Vagina (tissue), 2 donors: ENCODE measurements around the gene PCGF2. TPM values are rescaled to one million over a fixed set of nuclear protein-coding genes. Genes with fewer than 3 reads are reported as not detected.

ENCODE experiments used
- DNase-seq, 2 donors: peaks; one replicate each; pipeline ENCODE4 v3.0.0-alpha.2; 2017; ENCODE audit errors: extremely low spot score in 2 of 2
- H3K27ac ChIP-seq: fragments of 200-600 bp; sonication (generic); one replicate; pipeline ENCODE4 v1.5.1; 2019
- H3K27me3 ChIP-seq: fragments of 200-600 bp; sonication (generic); one replicate; pipeline ENCODE4 v1.5.1; 2019
- H3K36me3 ChIP-seq, 2 donors: fragments of 200-600 bp; sonication (generic); one replicate each; pipeline ENCODE4 v1.5.1; 2017 to 2019
- H3K4me1 ChIP-seq: fragments of 200-600 bp; sonication (generic); one replicate; pipeline ENCODE4 v1.5.1; 2019
- H3K4me3 ChIP-seq, 2 donors: fragments of 200-600 bp; sonication (generic); 1 replicate in 1 of 2; 2 replicates in 1 of 2; pipeline ENCODE4 v1.5.1; 2016 to 2019
- H3K9me3 ChIP-seq: fragments of 200-600 bp; sonication (generic); one replicate; pipeline ENCODE4 v1.5.1; 2019
- POLR2A ChIP-seq, 2 donors: fragments of 450-650 bp; IDR thresholded peaks; one replicate each; pipeline ENCODE4 v1.6.1; 2017; ENCODE audit warnings: antibody characterized with exemption in 2 of 2, mild to moderate bottlenecking in 2 of 2, moderate library complexity in 2 of 2
- POLR2AphosphoS5 ChIP-seq, 2 donors: sonication (generic); formaldehyde crosslinking; IDR thresholded peaks; one replicate each; pipeline ENCODE4 v1.9.0; 2017; ENCODE audit warnings: antibody characterized with exemption in 2 of 2, mild to moderate bottlenecking in 2 of 2, low read depth in 1 of 2; ENCODE audit not compliant: insufficient read depth in 1 of 2
- intact Hi-C: fragments of 100-400 bp; cut with DNase I; formaldehyde crosslinking; loops from one replicate; pipeline ENCODE4 v1.15.1; 2023
- total RNA-seq: library from RNA; depleted of rRNA; stranded (reverse); fragments of >200 nt; gene quantifications from one replicate; pipeline ENCODE4 v1.2.3, GENCODE V29; 2016
- TF ChIP-seq, protein P1 (sequence below), 3 experiments: fragments of 450-650 bp in 2 of 3; fragments of 200-600 bp in 1 of 3; sonication (generic) in 1 of 3; IDR thresholded peaks; one replicate each; pipeline ENCODE4 v1.5.1; 2017 to 2019; ENCODE audit warnings: antibody characterized with exemption in 3 of 3, mild to moderate bottlenecking in 2 of 3, moderate library complexity in 2 of 3

PCGF2 gene
- total RNA-seq, 1 donor from 2014 or later: 25.8 TPM

DNA sequence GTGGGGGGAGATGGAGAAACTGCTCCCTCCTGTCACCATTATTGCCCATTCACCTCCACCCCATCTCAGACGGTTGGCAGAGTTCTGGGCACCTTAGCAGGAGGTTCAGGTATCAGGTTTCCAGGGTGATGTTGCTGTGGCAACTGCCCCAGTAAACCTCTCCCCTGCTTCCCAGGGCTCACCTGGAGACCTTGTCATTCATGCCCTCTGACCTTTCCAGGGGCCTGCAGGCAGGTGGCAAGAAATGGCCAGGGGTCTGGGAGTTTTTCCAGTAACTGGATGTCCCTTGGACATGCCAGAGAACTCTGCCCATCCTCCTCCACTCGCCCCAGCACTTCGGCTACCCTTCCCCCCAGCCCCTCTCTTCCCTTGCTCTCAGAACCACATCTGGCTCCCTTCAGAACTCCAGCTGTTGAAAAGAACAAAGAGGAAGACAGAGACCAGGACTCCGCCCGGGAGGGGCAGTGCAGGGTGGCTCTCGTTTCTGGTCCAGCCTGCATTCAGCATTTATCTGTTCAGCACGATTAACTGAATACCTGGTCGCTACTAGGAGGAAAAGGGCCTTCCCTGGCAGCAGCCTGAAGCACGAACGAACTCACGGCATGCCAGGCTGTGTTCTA is 34.6 kb downstream of the PCGF2 start:
- TF ChIP-seq POLR2A (IDR thresholded peaks at IDR 0.05): no peak
- TF ChIP-seq, protein P1, sequence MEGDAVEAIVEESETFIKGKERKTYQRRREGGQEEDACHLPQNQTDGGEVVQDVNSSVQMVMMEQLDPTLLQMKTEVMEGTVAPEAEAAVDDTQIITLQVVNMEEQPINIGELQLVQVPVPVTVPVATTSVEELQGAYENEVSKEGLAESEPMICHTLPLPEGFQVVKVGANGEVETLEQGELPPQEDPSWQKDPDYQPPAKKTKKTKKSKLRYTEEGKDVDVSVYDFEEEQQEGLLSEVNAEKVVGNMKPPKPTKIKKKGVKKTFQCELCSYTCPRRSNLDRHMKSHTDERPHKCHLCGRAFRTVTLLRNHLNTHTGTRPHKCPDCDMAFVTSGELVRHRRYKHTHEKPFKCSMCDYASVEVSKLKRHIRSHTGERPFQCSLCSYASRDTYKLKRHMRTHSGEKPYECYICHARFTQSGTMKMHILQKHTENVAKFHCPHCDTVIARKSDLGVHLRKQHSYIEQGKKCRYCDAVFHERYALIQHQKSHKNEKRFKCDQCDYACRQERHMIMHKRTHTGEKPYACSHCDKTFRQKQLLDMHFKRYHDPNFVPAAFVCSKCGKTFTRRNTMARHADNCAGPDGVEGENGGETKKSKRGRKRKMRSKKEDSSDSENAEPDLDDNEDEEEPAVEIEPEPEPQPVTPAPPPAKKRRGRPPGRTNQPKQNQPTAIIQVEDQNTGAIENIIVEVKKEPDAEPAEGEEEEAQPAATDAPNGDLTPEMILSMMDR (IDR thresholded peaks at IDR 0.05): no peak
- TF ChIP-seq POLR2AphosphoS5 (IDR thresholded peaks at IDR 0.05; ENCODE audit: insufficient read depth in 1 of 2, low read depth in 1 of 2): no peak
- DNase-seq: no peak
- no peak overlapping the region for H3K4me3 ChIP-seq
- intact Hi-C loops: no loop called here
- no peak overlapping the region for H3K27ac ChIP-seq
- H3K9me3 ChIP-seq: no peaks in the 10 kb centered on the region
- no peaks in the 10 kb centered on the region for H3K27me3 ChIP-seq
- H3K36me3 ChIP-seq: peaks cover 0 to 44% of the 10 kb centered on the region in 2 donors
- H3K4me1 ChIP-seq: peaks cover 11% of the 10 kb centered on the region

DNA sequence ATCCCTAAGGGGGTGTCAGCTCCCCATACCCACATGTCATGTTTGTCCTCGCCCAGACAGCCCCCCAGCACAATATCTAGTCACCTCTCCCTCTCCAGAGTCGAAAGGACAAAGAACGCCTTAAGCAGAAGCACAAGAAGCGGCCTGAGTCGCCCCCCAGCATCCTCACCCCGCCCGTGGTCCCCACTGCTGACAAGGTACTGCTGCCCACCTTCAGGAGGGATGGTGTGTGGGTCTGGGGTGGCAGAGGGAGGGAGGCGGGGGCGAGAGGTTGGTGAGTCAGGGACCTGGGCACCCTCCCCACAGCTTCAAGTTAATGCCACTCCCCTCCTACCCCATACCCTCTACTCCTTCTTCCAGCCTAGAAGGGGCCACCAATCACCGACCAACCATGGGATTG is 35.5 kb downstream of the PCGF2 start:
- Histone ChIP-seq H3K27ac (no peak overlapping the region), H3K36me3 (peaks cover 0 to 41% of the 10 kb centered on the region in 2 donors), H3K27me3 (no peaks in the 10 kb centered on the region), H3K4me1 (peaks cover 14% of the 10 kb centered on the region), H3K9me3 (no peaks in the 10 kb centered on the region), H3K4me3 (no peak overlapping the region)
- intact Hi-C loops: no loop called here
- DNase-seq: no peak
- no peak for TF ChIP-seq POLR2A (IDR thresholded peaks at IDR 0.05)
- TF ChIP-seq, protein P1 (IDR thresholded peaks at IDR 0.05): no peak
- no peak for TF ChIP-seq POLR2AphosphoS5 (IDR thresholded peaks at IDR 0.05; ENCODE audit: insufficient read depth in 1 of 2, low read depth in 1 of 2)

GRCh38 chr17:38711792-38712571 is 36.2 kb downstream of the PCGF2 start:
- H3K4me1 ChIP-seq: peaks cover 20% of the 10 kb centered on the region
- no peak overlapping the region for H3K27ac ChIP-seq
- no peak for TF ChIP-seq POLR2A (IDR thresholded peaks at IDR 0.05)
- TF ChIP-seq, protein P1 (IDR thresholded peaks at IDR 0.05): no peak
- TF ChIP-seq POLR2AphosphoS5 (IDR thresholded peaks at IDR 0.05; ENCODE audit: insufficient read depth in 1 of 2, low read depth in 1 of 2): no peak
- intact Hi-C loops: no loop called here
- H3K4me3 ChIP-seq: no peak overlapping the region
- no peak for DNase-seq
- H3K36me3 ChIP-seq: peaks cover 0 to 35% of the 10 kb centered on the region in 2 donors
- no peaks in the 10 kb centered on the region for H3K27me3 ChIP-seq
- no peaks in the 10 kb centered on the region for H3K9me3 ChIP-seq

DNA sequence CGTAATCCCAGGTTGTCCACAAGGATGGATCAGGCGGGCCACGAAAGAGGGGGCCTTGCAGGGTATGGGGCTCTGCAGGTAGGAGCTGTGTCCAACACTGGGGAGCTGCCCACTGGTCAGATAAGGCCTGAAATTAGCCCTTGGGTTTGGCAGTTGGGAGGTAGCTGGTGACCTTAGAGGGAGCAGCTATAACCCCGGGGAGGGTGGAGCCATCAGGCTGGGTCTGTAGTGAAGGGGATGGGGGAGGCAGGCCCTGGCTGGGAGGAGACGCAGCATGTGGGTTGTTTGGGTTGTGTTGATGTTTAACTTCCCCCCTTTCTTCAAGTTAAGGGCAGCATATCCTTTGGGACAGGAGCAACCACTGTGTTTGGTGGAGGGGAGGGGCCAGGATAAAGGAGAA is 37.2 kb downstream of the PCGF2 start:
- H3K27ac ChIP-seq: no peak overlapping the region
- H3K4me3 ChIP-seq: no peak overlapping the region
- DNase-seq: no peak
- no peaks in the 10 kb centered on the region for H3K27me3 ChIP-seq
- TF ChIP-seq POLR2A (IDR thresholded peaks at IDR 0.05) (no peak), POLR2AphosphoS5 (IDR thresholded peaks at IDR 0.05; ENCODE audit: insufficient read depth in 1 of 2, low read depth in 1 of 2) (no peak)
- TF ChIP-seq, protein P1 (IDR thresholded peaks at IDR 0.05): no peak
- intact Hi-C loops: no loop called here
- peaks cover 0 to 29% of the 10 kb centered on the region in 2 donors for H3K36me3 ChIP-seq
- no peaks in the 10 kb centered on the region for H3K9me3 ChIP-seq
- peaks cover 28% of the 10 kb centered on the region for H3K4me1 ChIP-seq

GRCh38 chr17:38710604-38710962 is 37.6 kb downstream of the PCGF2 start:
- no peak overlapping the region for H3K4me3 ChIP-seq
- H3K36me3 ChIP-seq: peaks cover 0 to 24% of the 10 kb centered on the region in 2 donors
- intact Hi-C loops: no loop called here
- H3K4me1 ChIP-seq: peaks cover 28% of the 10 kb centered on the region
- TF ChIP-seq, protein P1 (IDR thresholded peaks at IDR 0.05): no peak
- TF ChIP-seq POLR2AphosphoS5 (IDR thresholded peaks at IDR 0.05; ENCODE audit: insufficient read depth in 1 of 2, low read depth in 1 of 2) (no peak), POLR2A (IDR thresholded peaks at IDR 0.05) (no peak)
- DNase-seq: no peak
- H3K27ac ChIP-seq: no peak overlapping the region
- no peaks in the 10 kb centered on the region for H3K9me3 ChIP-seq
- H3K27me3 ChIP-seq: no peaks in the 10 kb centered on the region
